Measurements from ENCODE around the gene PDE10A.

Gene PDE10A

DNA sequence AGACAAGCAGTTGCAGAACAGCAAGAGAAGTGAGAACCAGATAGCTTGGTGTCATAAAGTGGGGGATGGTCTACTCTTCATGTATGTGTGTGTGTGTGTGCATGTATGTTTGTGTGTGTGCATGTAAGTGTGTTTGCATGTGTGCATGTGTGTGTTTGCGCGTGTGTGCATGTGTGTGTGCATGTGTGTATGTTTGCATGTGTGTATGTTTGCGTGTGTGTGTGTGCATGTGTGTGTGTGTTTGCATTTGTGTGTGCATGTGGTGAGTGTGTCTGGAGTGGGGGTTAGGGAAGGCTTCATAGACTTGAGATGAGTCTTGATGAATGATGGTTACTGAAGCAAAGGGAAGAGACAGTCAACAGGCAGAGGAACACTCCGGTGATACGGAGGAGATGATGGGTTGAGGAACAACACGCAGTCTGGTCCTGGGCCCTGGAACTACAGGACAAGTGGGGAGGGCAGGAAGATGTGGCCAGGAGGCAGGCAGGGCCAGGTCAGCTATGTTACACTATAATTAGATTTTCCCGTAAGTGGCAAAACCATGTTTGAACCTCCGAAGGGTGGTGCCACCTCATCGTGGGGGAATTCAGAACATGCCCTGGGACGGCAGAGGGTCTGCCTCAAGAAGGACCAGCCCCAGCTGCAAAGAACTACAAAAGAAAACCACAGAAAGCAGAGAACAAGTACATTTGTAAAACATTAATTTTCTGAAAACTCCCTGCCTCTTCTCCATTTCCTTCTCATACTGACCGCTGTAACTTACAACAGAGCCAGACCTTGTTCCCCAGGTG lies 38.7 kb upstream of the PDE10A start:
- TF ChIP-seq, protein P1, sequence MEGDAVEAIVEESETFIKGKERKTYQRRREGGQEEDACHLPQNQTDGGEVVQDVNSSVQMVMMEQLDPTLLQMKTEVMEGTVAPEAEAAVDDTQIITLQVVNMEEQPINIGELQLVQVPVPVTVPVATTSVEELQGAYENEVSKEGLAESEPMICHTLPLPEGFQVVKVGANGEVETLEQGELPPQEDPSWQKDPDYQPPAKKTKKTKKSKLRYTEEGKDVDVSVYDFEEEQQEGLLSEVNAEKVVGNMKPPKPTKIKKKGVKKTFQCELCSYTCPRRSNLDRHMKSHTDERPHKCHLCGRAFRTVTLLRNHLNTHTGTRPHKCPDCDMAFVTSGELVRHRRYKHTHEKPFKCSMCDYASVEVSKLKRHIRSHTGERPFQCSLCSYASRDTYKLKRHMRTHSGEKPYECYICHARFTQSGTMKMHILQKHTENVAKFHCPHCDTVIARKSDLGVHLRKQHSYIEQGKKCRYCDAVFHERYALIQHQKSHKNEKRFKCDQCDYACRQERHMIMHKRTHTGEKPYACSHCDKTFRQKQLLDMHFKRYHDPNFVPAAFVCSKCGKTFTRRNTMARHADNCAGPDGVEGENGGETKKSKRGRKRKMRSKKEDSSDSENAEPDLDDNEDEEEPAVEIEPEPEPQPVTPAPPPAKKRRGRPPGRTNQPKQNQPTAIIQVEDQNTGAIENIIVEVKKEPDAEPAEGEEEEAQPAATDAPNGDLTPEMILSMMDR (IDR thresholded peaks at IDR 0.05; ENCODE audit: borderline replicate concordance, control extremely low read depth, extremely low read depth, insufficient read depth, missing control alignments), result no peak
- in situ Hi-C loops (cut with MboI; ENCODE audit: low sequenced_read_pairs, unreplicated experiment), result no loop called here
- DNase-seq (ENCODE audit: low spot score), result no peak

DNA sequence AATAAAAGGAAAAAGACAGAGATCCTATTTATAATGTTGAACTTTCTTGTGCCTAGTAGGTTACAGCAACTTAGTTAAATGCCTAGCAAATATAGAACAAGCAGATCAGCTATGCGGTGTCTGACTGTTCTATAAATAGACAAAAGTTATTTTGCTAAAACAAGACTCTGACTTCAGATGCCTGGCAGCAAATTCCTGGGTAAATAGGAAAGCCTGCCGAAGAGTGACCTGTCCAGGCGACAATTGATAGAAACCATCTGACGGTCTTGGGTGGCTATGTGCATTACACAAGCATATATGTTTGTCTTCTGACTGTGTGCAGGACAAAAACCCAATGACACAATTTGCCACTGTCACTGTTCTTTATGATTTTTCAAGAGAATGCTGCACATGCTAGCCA lies 38.0 kb upstream of the PDE10A start:
- no peak for DNase-seq (ENCODE audit: low spot score)
- in situ Hi-C loops (cut with MboI; ENCODE audit: low sequenced_read_pairs, unreplicated experiment), result no loop called here
- TF ChIP-seq, protein P1 (IDR thresholded peaks at IDR 0.05; ENCODE audit: borderline replicate concordance, control extremely low read depth, extremely low read depth, insufficient read depth, missing control alignments), result no peak

DNA sequence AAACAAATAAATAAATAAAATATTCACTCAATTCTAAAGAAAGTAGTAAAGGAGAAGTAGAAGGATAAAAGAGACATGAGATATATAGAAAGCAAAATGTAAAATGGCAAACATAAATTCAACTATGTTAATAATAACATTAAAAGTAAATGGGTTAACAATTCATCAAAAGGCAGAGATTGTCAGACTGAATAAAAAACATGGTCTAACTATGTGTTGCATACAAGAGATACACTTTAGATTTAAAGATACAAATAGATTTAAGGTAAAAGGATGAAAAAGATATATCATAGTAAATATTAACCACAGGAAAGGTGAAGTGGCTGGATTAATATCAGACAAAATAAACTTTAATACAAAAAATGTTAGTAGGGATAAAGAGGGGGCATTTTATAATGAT lies 35.8 kb upstream of the PDE10A start:
- DNase-seq (ENCODE audit: low spot score), result no peak
- TF ChIP-seq, protein P1 (IDR thresholded peaks at IDR 0.05; ENCODE audit: borderline replicate concordance, control extremely low read depth, extremely low read depth, insufficient read depth, missing control alignments), result no peak
- in situ Hi-C loops (cut with MboI; ENCODE audit: low sequenced_read_pairs, unreplicated experiment), result no loop called here

DNA sequence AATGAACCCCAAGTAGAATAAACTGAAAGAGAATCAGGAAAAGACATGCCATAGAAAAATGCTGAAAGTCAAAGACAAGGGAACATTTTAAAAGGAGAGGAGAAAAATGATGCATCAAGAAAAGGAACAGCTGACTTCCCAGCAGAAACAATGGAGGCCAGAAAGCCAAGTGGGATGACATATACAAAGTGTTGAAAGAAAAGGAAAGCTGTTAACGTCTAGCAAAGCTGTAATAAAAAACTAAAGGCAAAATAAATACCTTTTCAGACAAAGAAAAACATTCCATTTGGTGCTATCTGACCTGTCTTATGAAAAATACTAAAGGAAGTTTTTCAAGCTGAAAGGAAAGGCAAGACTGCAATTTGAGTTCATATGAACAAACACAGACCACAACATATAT lies 34.1 kb upstream of the PDE10A start:
- DNase-seq (ENCODE audit: low spot score), result no peak
- in situ Hi-C loops (cut with MboI; ENCODE audit: low sequenced_read_pairs, unreplicated experiment), result no loop called here
- TF ChIP-seq, protein P1 (IDR thresholded peaks at IDR 0.05; ENCODE audit: borderline replicate concordance, control extremely low read depth, extremely low read depth, insufficient read depth, missing control alignments), result no peak

- TF ChIP-seq, protein P1 (IDR thresholded peaks at IDR 0.05; ENCODE audit: borderline replicate concordance, control extremely low read depth, extremely low read depth, insufficient read depth, missing control alignments), result no peak
- in situ Hi-C loops (cut with MboI; ENCODE audit: low sequenced_read_pairs, unreplicated experiment), result no loop called here
- no peak for DNase-seq (ENCODE audit: low spot score)
Observed at GRCh38 chr6:165695722-165696515, 32.9 kb upstream of the PDE10A start.

DNA sequence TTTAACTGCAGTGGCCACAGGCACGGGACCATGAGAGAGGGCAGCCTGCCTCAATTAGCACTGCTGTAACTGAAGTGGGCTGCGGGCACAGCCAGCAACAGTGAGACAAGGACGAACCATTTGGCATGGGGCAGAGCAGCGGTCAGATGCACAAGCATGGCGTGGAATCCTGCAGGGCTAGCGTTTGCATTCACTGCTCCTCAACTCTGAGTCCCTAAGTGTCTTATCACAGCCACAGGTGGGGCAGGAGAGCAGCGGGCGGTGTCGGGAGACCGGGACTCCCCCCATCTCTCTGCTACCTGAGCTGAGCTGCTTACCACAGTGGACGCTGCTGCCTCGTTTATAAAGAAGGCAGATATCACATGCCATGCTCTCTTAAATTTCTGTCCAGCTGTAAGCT lies 31.3 kb upstream of the PDE10A start:
- DNase-seq (ENCODE audit: low spot score), result no peak
- in situ Hi-C loops (cut with MboI; ENCODE audit: low sequenced_read_pairs, unreplicated experiment), result no loop called here
- TF ChIP-seq, protein P1 (IDR thresholded peaks at IDR 0.05; ENCODE audit: borderline replicate concordance, control extremely low read depth, extremely low read depth, insufficient read depth, missing control alignments), result no peak

Data from GM13976 (cell line).